ENCODE results near the gene NCKAP5.

GRCh38 chr2:133497951-133498565 is 70.2 kb downstream of the NCKAP5 start:
- TF ChIP-seq, protein P1, sequence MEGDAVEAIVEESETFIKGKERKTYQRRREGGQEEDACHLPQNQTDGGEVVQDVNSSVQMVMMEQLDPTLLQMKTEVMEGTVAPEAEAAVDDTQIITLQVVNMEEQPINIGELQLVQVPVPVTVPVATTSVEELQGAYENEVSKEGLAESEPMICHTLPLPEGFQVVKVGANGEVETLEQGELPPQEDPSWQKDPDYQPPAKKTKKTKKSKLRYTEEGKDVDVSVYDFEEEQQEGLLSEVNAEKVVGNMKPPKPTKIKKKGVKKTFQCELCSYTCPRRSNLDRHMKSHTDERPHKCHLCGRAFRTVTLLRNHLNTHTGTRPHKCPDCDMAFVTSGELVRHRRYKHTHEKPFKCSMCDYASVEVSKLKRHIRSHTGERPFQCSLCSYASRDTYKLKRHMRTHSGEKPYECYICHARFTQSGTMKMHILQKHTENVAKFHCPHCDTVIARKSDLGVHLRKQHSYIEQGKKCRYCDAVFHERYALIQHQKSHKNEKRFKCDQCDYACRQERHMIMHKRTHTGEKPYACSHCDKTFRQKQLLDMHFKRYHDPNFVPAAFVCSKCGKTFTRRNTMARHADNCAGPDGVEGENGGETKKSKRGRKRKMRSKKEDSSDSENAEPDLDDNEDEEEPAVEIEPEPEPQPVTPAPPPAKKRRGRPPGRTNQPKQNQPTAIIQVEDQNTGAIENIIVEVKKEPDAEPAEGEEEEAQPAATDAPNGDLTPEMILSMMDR (IDR thresholded peaks at IDR 0.05), result no peak
- TF ChIP-seq EP300 (IDR thresholded peaks at IDR 0.05), result no peak
